HEK293T (cell line): ENCODE results near the gene HIGD2A.
A peak's percentile ranks its signal among the peaks of the same experiment; 100 is the strongest.

Experiments used
- CTCF ChIA-PET: fragments of 350-600 bp; formaldehyde crosslinking; extraction: SDS; loops from one replicate; lab custom pipeline; 2021; ENCODE audit warnings: antibody characterized with exemption, inconsistent platforms; lab: Yijun Ruan, JAX
- POLR2A ChIA-PET: fragments of 350-600 bp; formaldehyde crosslinking; extraction: SDS; loops from one replicate; lab custom pipeline; 2020; ENCODE audit warnings: antibody characterized with exemption, inconsistent platforms; lab: Yijun Ruan, JAX
- DNase-seq: peaks from one replicate; pipeline ENCODE4 v3.0.0; 2012; ENCODE audit warnings: mixed read lengths; ENCODE audit errors: extremely low spot score
- ARNT ChIP-seq: fragments of 450-650 bp; IDR thresholded peaks from 2 replicates; pipeline ENCODE4 v1.6.1; 2017; ENCODE audit warnings: mild to moderate bottlenecking
- BHLHE40 ChIP-seq: fragments of 450-650 bp; IDR thresholded peaks from 2 replicates; pipeline ENCODE4 v1.6.1; 2016; ENCODE audit warnings: mild to moderate bottlenecking, moderate library complexity, borderline replicate concordance
- CTBP1 ChIP-seq: fragments of 450-650 bp; IDR thresholded peaks from 2 replicates; pipeline ENCODE4 v1.6.1; 2016; ENCODE audit warnings: borderline replicate concordance
- ELF4 ChIP-seq: fragments of 450-650 bp; IDR thresholded peaks from 2 replicates; pipeline ENCODE4 v1.6.1; 2017; ENCODE audit warnings: antibody characterized with exemption
- FOXA1 ChIP-seq: fragments of 450-650 bp; IDR thresholded peaks from 2 replicates; pipeline ENCODE4 v1.6.1; 2016; ENCODE audit warnings: mild to moderate bottlenecking
- FOXK2 ChIP-seq: fragments of 450-650 bp; IDR thresholded peaks from 2 replicates; pipeline ENCODE4 v1.6.1; 2016; ENCODE audit warnings: mild to moderate bottlenecking
- FOXM1 ChIP-seq: fragments of 450-650 bp; IDR thresholded peaks from 2 replicates; pipeline ENCODE4 v1.6.1; 2017; ENCODE audit warnings: mild to moderate bottlenecking, borderline replicate concordance
- HDGF ChIP-seq: fragments of 450-650 bp; IDR thresholded peaks from 2 replicates; pipeline ENCODE4 v1.6.1; 2017; ENCODE audit warnings: antibody characterized with exemption, borderline replicate concordance
- L3MBTL2 ChIP-seq: fragments of 450-650 bp; conservative IDR thresholded peaks from 2 replicates; pipeline ENCODE4 v1.6.1; 2016; ENCODE audit warnings: mild to moderate bottlenecking
- LEF1 ChIP-seq: fragments of 450-650 bp; IDR thresholded peaks from 2 replicates; pipeline ENCODE4 v1.6.1; 2017; ENCODE audit warnings: mild to moderate bottlenecking, borderline replicate concordance
- NFRKB ChIP-seq: fragments of 450-650 bp; IDR thresholded peaks from 2 replicates; pipeline ENCODE4 v1.6.1; 2016; ENCODE audit warnings: mild to moderate bottlenecking, moderate library complexity
- PKNOX1 ChIP-seq: fragments of 450-650 bp; IDR thresholded peaks from 2 replicates; pipeline ENCODE4 v1.6.1; 2016
- SP1 ChIP-seq: fragments of 450-650 bp; IDR thresholded peaks from 2 replicates; pipeline ENCODE4 v1.6.1; 2017
- SUZ12 ChIP-seq: fragments of 450-650 bp; IDR thresholded peaks from 2 replicates; pipeline ENCODE4 v1.6.1; 2016; ENCODE audit warnings: mild to moderate bottlenecking
- TARDBP ChIP-seq: fragments of 450-650 bp; IDR thresholded peaks from 2 replicates; pipeline ENCODE4 v1.6.1; 2016
- ZNF384 ChIP-seq: fragments of 450-650 bp; IDR thresholded peaks from 2 replicates; pipeline ENCODE4 v1.6.1; 2016

Gene HIGD2A

GRCh38 chr5:176388003-176388443, 528 bp upstream of the HIGD2A start:
- CTCF ChIA-PET = no interaction called here
- peak; percentile 41 for DNase-seq
- POLR2A ChIA-PET = interaction anchor here (0.7 to 3.3 kb wide), 10 partner anchors 11 to 155 kb away, joined by 3 to 22 read pairs (median 4); partner anchors contain the start of genes CLTB, FAF2, KIAA1191 and RNF44
- TF ChIP-seq ZNF384 (no peak), NFRKB (no peak), SP1 (no peak), HDGF (no peak), L3MBTL2 (no peak), TARDBP (no peak), FOXM1 (no peak), SUZ12 (no peak), LEF1 (no peak)

GRCh38 chr5:176389135-176390123, 878 bp downstream of the HIGD2A start:
- TF ChIP-seq HDGF (peak; percentile 36; the same call in 1 of the 2 replicates), ELF4 (no peak)
- DNase-seq = no peak
- ChIA-PET CTCF (no interaction called here), POLR2A (interaction anchor here (1.4 to 3.3 kb wide), 4 partner anchors 23 to 34 kb away, joined by 4 to 22 read pairs (median 6); partner anchors contain the start of genes CLTB and KIAA1191)

- DNase-seq = no peak
- ChIA-PET POLR2A (interaction anchor here (1.5 kb wide), 1 partner anchor 146 kb away, joined by 4 read pairs; no protein-coding TSS in a partner anchor), CTCF (no interaction called here)
- TF ChIP-seq SUZ12 (no peak), L3MBTL2 (no peak), NFRKB (no peak), BHLHE40 (no peak), PKNOX1 (no peak), ZNF384 (no peak), ELF4 (no peak), CTBP1 (no peak), FOXA1 (no peak), HDGF (no peak), FOXM1 (no peak)
Measured at GRCh38 chr5:176391479-176391878, 2.9 kb downstream of the HIGD2A start.

- no peak for TF ChIP-seq ZNF384
- TF ChIP-seq HDGF = no peak
- no peak for TF ChIP-seq SUZ12
- no peak for TF ChIP-seq FOXK2
- TF ChIP-seq FOXA1 = no peak
- no peak for TF ChIP-seq SP1
- TF ChIP-seq ARNT = no peak
- TF ChIP-seq BHLHE40 = no peak
- no peak for TF ChIP-seq TARDBP
- no peak for TF ChIP-seq LEF1
- no peak for TF ChIP-seq PKNOX1
- TF ChIP-seq FOXM1 = no peak
- no peak for TF ChIP-seq L3MBTL2
- TF ChIP-seq ELF4 = no peak
- no peak for TF ChIP-seq CTBP1
- TF ChIP-seq NFRKB = no peak
- DNase-seq = no peak
- ChIA-PET POLR2A (interaction anchor here (1.5 kb wide), 1 partner anchor 146 kb away, joined by 4 read pairs; no protein-coding TSS in a partner anchor), CTCF (no interaction called here)
Measured at GRCh38 chr5:176391999-176392398, 3.4 kb downstream of the HIGD2A start.

- POLR2A ChIA-PET = interaction anchor here (1.5 kb wide), 1 partner anchor 145 kb away, joined by 4 read pairs; no protein-coding TSS in a partner anchor
- no peak for TF ChIP-seq FOXK2
- TF ChIP-seq L3MBTL2 = no peak
- TF ChIP-seq SUZ12 = no peak
- TF ChIP-seq BHLHE40 = no peak
- no peak for TF ChIP-seq ARNT
- CTCF ChIA-PET = no interaction called here
- no peak for DNase-seq
Measured at GRCh38 chr5:176392526-176392925, 4.0 kb downstream of the HIGD2A start.

- no peak for DNase-seq
- CTCF ChIA-PET = interaction anchor here (0.6 kb wide), 1 partner anchor 1945 kb away, joined by 3 read pairs; no protein-coding TSS in a partner anchor
- POLR2A ChIA-PET = interaction anchor here (0.9 kb wide), 1 partner anchor 54 kb away, joined by 5 read pairs; the partner anchor contains the start of gene FAF2
- TF ChIP-seq SP1 (no peak), FOXM1 (no peak), LEF1 (no peak), ZNF384 (no peak)
Measured at GRCh38 chr5:176394096-176394495, 5.5 kb downstream of the HIGD2A start.
